ENCODE results near the gene BRD3OS.
"Not testable (repeated sequence)": the region's sequence is repeated elsewhere in the genome, so short reads cannot be mapped to it uniquely, and the experiment has no call there.

BRD3OS gene, protein sequence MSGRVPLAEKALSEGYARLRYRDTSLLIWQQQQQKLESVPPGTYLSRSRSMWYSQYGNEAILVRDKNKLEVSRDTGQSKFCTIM

DNA sequence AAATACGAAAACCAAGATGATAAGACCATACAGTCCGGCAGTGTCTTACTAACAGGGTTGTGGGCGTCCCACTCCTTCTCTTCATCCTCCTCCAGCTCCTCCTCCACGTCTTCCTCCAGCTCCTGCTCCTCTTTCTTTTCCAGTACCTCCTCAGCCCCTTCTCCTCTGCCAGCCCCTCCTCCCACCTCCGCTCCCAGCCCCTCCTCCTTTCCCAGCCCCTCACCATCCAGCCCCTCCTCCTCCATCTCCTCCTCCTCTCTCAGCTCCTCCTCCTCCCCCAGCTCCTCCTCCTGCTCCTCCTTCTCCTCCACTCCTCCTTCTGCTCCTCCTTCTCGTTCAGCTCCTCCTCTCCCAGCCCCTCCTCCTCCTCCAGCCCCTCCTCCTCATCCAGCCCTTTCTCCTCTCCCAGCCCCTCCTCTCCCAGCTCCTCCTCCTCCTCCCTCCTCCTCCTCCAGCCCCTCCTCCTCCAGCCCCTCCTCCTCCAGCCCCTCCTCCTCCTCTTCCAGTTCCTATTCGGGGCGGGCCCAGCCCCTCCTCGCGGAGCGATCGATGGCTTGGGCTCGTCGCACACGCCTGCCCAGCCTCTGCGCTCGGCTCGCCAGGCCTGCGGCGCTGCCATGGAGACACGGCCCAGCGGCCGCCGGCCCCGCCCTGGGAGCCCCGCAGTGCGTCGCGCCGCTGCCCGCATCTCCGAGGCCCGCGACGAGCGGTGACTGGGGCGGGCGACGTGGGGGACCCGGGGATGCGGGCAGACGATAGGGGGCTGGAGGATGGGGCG is at the start of gene BRD3OS:
BRD3OS (plus strand) TSS at position 654 of the 778 bp plus-strand sequence. CDS start 1,267 bp downstream, outside the sequence.
- peak; percentile 68 for FAIRE-seq

DNA sequence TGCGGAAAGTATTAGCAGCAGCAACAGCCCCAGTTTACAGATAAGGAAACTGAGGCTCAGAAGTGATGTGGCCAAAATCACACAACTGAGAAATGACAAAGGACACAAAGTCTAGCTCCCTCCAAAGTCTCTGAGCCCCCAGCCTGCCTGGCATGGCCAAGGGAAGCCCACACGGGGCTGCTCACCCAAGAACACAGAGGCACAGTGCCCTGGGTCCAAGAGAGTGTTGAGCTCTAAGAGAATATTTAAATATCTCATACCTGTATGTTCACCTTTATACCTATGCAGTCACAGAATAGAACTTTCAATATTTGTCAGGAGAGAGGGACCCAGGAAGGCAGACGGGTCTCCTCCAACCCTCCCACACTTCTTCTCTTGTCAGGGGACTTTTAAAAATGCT is 49.8 kb upstream of the BRD3OS start:
- FAIRE-seq: no peak

DNA sequence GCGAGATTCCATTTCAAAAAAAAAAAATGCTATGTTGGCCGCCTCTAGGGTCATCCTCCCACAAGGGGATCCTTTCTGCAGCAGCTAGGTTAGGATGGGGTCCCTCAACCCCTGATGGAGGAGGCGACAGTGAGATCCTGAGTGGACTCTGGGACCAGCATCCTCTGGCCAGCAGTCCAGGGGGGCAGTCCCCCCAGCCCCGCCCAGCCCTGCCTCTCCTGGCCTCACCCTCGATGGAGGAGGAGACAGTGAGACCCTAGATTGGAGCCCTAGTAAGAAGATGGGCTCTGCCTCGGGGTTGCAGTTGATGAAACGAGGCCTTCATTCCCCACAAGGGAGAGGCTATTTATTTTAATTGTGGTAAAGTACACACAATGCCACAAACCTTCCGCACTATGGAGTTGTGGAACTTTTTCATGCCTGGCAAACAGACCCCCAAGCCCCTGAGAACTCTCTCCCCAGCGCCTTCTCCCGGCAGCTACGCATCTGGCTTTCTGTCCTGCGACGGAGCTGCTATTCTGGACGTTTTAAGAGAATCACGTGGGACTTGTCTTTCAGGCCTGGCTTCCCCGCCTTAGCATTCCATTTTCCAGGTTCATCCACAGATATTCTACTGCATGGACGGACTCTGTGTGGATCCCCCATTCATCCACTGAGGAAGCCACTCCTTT is 49.0 kb upstream of the BRD3OS start:
- FAIRE-seq: no peak

DNA sequence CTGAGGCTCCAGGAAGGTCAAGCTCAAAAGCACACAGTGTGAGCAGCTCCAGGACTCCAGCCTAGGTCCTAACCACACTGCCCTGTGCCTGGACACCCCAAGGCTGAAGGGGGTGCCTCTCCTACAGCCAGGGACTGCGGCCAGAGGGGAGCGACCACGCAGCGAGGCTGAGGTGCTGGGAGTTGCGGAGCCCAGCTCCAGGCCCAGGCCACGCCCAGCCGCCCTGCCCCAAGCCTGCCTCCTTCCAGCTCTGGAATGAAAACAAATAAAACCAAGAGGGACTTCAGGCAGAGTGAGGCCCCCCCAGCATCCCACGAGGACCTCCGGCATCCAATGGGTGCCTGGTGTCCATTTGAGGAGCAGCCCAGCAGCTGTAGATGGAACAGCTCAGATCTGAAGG is 48.4 kb upstream of the BRD3OS start:
- FAIRE-seq: no peak

DNA sequence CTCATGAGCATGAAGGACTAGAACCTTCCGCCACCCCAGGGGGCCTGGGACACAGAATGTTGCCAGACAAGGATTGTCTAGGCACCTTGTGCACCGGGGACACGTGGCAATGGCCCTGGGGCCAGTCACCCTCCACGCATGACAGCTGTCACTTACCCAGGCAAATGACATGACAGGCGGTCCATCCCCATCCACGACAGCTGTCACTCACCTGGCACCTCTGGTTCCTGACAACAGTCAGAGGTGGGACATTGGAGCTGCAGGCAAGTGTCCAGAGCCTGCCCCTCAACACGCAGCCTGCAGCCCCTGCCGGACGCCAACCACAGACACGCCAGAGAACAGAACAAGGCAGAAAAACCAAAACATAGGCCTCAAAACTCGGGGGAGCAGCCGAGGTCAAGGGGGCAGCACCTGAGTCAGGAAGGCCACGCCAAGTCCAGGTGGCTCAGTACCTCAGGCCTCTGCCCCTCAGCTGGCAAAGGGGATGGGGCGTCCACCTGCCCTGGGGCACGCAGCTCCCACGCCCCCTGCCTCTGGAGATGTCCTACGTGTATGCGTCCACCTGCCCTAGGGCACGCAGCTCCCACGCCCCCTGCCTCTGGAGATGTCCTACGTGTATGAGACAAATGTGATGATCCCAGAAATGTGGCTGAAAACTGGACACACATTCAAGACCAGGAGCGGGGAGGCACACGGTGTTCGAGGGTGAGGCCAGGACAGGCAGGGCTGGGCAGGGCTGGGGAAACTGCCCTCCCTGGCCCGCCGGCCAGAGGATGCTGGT is 47.7 kb upstream of the BRD3OS start:
- no peak for FAIRE-seq

DNA sequence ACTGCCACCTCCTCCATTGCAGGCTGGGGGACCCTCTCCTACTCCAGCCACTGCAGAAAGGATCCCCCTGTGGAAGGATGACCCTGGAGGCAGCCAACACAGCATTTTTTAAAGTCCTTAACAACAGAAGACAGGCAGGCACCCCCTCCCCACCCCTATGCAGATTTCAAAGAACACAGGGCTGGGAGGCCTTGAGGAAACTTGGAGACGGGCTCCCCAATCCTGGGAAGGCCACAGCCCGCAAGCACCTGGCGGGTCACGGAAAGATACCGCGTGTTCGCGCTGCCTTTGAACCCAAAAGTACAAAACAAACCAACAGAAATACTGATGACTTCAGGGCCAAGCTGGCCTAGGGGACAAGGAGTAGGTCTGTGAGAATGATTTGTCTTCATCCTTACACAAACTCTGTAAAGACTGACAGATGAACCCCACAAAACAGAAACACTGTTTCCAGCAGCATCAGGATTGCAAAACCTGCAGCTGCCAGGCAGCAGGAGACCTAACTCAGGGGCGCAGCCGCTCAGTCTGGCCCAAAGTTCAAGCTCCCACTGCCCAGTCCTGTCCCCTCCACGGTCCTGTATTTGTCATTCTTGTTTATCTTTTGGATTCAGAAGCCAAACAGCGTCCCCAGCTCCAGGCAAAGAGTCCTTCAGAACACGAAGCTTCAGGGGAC is 46.9 kb upstream of the BRD3OS start:
- no peak for FAIRE-seq

DNA sequence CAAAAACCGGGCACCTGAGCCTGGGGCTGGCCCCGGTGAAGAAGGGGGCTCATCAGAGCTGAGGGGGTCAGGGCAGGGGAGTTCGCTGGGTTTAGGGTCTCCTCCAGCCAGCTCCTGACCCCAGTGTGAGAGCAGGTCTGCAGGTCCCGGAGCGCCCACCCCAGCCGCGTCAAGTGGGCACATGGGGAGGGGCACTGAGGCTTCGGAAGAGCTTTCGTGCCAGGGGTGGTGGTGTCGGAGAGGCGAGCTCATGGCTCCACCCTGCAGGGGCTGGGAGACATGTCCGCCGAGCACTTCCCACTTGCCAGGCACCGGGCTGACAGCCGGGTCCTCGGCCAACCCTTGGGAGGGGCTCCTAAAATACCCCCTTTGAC is 46.4 kb upstream of the BRD3OS start:
- no peak for FAIRE-seq

DNA sequence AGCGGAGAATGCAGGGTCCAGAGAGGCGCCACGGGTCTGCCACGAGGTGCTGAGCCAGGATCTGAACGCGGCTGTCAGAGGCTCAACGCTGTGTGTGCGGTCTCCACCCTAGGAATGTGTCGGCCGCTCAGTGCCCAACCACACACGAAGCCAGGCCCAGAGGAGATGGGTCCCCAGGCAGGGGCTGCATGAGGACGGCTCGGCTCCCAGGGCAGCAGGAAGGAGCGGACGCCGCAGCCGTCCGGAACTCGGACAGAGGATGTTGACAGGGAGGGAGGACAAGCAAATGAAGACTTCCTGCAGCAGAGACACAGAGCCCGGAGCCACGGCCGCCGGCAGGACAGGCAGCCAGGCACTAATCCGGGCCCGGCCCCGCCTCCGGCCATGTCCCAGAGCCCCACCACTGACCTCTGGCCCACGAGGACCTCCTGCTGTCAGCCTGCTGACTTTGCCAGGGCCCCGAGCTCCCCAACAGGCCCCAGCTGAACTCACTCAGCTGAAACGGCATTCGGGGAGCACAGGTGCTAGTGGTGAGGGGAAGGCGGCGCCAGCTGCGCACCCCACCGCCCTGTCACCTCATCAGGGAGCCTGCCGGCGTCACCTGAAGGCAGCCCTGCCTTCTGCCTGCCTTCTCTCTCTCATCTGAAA is 45.9 kb upstream of the BRD3OS start:
- FAIRE-seq: no peak

DNA sequence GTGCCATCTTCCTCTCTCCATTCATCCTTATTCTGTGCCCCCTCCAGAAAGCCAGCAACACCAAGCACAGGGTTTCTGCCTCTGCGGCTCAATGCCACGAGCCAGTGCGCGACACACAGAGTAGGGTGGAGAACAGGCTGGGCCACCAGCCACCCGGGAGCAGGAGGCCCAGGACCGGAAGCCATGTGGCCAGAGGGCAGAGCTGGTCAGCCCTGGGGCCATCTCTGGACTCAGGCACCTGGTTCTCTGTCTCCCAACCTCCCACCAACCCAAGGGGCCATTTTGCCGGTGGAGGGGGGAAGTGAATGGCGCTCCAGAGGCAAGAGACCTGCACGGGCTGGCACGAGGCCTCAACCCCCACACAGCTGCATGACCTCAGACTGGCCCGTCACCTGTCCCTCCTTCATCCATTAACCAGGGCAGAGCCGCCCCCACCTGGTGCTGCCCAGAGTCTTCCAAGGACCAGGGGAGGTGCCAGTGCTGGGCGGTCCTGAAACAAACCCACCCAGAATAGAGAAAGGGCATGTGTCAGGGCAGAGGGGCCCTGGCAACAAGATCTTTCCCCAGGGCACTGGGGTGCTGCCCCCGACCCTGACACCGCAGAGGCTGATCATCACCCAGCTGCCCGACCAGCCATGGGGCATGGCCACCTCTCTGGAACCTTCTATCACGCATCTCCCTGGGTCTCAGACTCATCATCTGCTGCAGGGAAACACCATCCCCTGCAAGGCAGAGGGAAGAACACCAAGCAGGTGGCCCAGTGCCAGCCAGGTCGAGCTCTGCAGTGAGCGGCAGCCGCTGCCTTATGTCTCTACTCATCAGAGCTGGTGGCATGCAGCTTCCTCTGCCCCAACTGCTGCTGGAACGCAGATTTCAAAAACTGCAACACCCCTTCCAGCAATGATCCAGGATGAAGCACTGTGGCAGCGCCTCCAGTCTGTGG is 45.1 kb upstream of the BRD3OS start:
- no peak for FAIRE-seq

DNA sequence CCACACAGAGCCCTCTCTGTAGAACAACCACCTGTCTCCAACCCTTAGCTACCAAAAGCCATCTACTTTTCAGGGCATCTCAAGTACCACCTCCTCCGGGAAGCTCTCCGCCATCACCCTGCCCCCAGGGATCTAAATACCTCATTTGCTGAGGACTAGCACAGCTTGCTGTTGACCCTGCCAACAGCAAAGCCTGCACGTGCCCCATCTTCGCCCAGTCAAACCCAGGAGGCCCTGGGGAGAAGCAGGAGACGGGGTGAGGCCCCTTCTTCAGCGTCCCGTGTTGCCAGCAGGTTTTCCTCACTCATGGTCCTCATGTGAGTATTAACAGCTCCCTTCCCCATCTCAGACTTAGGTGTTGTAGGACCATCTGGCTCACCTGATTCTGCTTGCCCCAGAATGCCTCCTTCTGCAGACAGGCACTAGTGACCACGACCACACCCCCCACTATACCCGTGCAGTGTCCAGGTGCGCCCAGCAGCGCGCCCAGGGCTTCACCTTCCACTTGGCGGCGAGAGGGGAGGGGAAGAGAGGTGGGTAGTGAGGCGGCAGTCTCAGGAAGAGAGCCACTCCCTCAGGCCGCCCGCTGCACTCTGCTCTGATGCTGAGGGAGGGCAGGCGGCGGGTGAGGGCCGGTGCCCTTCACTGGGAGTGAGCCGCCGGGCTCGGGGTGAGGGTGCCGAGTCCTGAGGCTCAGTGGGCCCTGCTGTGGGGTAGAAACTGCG is 44.3 kb upstream of the BRD3OS start:
- no peak for FAIRE-seq

DNA sequence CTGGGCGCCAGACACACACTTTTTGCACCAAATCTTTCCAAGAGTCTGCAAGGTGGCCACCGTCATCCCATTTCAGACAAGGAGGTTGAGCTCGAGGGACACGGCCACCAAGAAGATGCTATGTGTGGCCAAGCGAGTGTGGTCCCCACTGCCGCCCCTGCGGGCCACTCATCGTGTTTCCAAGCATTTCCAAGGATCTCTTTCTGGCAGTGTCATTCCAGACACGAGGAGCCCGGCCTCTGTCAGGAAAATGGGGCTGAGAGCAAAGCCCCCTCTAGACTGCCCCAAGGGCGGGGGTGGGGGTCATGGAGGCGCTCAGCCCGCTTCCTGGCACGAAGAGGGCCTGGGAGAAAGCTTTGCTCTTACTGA is 43.7 kb upstream of the BRD3OS start:
- no peak for FAIRE-seq

DNA sequence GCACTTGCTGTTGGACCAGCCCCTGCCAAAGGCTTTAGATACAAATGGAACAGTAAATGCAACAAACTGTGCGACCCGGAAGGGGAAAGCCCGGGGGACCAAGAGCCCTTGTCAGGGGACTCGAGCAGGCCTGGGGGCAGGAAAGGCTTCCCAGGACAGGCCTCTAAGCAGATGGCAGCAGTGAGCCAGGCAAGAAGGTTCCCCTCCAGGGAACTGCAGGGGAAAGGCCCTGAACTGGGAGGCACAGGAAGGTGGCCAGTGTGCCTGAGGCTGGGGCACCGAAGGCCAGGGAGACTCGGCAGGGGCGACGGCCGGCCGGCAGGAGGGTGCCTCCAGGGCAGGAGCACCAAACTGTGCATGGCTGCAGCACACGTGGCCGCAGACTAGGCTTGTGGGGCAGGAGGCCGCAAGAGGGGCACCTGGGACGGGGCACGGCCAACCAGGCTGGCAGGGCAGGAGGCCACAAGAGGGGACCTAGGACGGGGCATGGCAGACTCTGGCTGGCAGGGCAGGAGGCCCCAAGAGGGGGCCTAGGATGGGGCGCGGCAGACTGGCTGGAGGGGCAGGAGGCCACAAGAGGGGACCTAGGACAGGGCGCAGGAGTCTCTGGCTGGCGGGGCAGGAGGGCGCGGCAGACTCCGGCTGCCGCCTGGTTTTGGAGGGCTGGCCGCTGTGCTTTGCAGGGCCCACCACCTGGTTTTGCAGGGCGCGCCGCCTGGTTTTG is 43.2 kb upstream of the BRD3OS start:
- no peak for FAIRE-seq

DNA sequence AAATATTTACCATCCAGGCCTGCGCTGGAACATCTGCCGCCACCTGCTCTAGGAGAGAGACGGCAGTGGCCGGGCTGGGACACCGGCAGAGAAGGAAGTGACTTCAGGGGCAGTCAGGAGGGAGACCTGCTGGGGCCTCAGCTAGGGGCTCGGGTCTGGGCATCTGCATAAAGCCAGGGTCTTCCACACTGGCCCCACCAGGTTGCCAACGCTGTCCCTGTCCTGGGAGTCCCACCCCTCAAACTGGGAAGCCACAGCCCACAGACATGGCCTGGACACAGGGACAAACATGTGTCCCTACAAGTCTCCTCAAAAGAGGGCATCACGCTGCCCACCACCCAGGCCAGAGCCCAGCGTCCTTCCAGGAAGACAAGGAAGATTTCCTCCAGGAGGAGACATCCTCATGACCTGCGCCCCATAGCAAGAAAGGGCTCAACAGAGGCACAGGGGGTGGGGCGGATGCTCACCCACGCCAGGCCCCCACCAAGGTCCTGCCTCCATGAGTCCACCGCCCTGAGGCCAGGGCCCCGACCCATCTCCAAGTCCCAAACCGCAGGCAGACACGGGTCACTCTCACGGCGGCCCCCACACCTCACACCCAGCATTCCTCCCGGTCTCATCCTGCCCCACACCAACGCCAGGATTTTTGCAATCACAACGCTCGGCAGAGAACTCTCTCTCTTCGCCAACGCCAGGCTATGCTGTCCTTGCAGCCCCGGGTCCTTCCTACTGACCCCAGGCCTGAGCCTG is 42.1 kb upstream of the BRD3OS start:
- FAIRE-seq: no peak

DNA sequence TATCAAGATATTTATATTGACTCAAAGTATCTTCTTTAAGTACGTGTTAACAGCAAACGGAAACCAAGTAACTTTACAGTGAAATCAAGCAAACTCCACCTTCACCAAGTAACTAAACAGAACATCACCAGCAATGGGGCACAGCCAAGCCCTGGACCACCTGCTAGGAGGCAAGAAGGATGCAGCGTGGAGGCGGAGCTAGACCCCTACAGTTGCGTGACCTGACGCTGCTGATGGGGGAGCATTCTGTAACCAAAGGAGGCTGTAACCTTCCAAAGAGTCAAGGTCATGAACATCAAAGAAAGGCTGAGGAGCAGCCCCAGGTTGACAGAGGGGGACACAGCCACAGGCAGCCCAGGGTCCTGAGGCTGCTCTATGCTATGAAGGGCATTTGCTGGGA is 39.2 kb upstream of the BRD3OS start:
- no peak for FAIRE-seq

DNA sequence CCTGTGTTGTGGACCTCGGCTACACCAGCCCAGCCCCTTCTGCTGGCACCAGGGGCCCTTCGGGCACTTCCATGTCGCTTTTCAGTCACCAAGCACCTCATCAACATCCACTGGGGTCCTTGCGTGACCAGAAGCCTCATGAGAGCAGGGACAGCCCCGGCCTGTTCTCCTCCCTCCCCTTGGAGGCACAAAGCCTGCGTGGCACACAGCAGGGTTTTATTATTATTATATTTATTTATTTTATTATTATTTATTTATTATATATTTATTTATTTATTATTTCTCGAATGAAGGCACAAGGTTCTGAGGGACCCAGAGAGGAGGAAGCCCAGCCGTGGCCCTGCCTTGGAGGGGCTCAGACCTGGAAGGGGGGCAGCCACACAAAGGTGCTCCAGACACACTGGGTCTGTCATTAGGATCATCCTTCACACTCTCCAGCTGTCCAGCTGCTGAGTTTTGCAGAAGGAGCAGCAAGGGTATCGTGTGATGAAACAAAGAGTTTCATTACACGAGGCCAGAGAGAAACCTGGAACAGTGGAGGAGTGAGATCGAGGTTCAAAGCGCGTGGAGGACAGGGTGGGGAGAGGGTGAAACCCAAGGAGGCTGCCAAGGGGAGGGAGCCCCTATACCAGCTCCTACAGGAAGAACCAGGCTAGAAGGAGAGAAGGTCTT is 38.4 kb upstream of the BRD3OS start:
- FAIRE-seq: no peak

DNA sequence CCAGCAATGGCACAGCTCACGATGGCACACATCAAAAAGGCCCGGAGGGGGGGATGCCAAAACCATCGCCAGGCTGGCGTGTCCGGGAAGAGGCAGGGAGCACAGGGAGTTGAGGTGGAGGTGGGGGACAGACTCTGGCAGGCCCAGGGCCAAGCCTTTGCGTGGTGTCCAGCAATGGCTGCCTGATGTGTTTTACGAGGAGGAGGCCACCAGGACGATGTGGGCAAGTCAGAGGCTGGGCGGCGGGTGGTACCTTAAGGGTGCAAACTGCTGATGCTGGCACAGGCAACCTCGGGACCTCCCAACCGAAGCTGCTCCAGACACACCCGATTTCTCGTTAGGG is 37.9 kb upstream of the BRD3OS start:
- FAIRE-seq: no peak

DNA sequence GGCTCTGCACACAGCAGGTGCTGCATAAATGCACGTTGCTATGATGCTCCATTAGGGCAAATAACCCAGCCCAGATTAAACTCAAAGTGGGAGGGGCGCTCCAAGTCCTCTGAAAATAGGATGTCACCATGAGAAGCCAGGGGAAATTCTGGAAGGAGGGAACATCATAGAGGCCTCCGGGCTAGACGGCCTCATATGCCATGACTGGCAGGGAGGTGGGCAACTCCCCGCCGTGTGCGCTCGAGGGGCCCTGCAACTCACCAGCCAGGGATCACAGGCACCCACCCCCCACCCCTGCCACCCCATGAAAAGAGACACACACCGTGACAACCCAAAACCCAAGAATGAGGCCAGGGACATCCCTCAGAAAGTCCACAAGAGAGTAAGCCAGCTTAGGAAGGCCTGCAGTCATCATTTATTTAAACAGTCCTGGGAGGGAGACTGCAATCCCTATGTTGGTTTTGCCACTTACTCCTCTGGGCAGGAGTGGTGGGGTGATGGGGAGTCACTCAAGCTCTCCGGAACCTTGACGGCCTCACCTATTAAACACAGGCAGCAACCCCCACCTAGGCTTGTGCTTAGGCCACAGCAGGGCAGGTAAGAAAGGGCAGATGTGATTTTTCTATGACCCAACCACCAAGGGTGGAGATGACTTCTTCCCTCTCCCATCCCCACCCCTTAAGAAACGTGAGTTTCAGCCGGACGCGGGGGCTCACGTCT is 37.2 kb upstream of the BRD3OS start:
- no peak for FAIRE-seq

DNA sequence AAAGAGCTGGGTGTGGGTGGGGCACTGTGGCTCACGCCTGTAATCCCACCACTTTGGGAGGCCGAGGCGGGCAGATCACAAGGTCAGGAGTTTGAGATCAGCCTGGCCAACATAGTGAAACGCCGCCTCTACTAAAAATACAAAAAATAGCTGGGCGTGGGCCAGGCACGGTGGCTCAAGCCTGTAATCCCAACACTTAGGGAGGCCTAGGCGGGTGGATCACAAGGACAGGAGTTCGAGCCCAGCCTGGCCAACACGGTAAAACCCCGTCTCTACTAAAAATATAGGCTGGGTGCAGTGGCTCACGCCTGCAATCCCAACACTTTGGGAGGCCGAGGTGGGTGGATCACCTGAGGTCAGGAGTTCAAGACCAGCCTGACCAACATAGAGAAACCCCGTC is 36.5 kb upstream of the BRD3OS start:
- not testable (repeated sequence) for FAIRE-seq
